ENCODE data around the gene HDGFL2.

Gene HDGFL2

GRCh38 chr19:4454747-4455718 lies 17.1 kb upstream of the HDGFL2 start:
- peaks cover 7% of the 10 kb centered on the region for H3K4me1 ChIP-seq (ENCODE audit: low read length)
- H3K79me2 ChIP-seq (ENCODE audit: low read length), result peaks cover 18% of the 10 kb centered on the region
- no peak overlapping the region for H2AFZ ChIP-seq (ENCODE audit: low read length)
- no peak overlapping the region for H3K27ac ChIP-seq (ENCODE audit: low read length)
- H3K9me2 ChIP-seq (replicated peaks; ENCODE audit: insufficient read depth, low read length), result no peaks in the 10 kb centered on the region
- H3F3A ChIP-seq (ENCODE audit: insufficient read depth, low read length), result peaks cover 8% of the 10 kb centered on the region; the same call in 1 of the 2 replicates
- no peak overlapping the region for H3K4me2 ChIP-seq (ENCODE audit: low read depth, low read length)
- H3K9ac ChIP-seq (ENCODE audit: low read length), result no peak overlapping the region
- no peak overlapping the region for H3K4me3 ChIP-seq (ENCODE audit: low read length)
- H3K9me3 ChIP-seq (replicated peaks; ENCODE audit: insufficient read depth, low read length), result no peaks in the 10 kb centered on the region
- TF ChIP-seq CTCF (IDR thresholded peaks at IDR 0.05; ENCODE audit: low read length) (no peak), EZH2 (optimal IDR thresholded peaks at IDR 0.05; ENCODE audit: low read depth, low read length) (no peak), EZH2phosphoT487 (IDR thresholded peaks at IDR 0.05; ENCODE audit: low read length) (no peak)
- H3K27me3 ChIP-seq (replicated peaks; ENCODE audit: insufficient read depth, low read length), result peaks cover 9% of the 10 kb centered on the region
- DNase-seq, result no peak
- H4K20me1 ChIP-seq (ENCODE audit: insufficient read depth, low read length), result no peaks in the 10 kb centered on the region
- no peaks in the 10 kb centered on the region for H3K36me3 ChIP-seq (replicated peaks; ENCODE audit: insufficient read depth, low read length)

- Histone ChIP-seq H3K4me3 (ENCODE audit: low read length) (no peak overlapping the region), H3K9ac (ENCODE audit: low read length) (no peak overlapping the region), H3K27me3 (replicated peaks; ENCODE audit: insufficient read depth, low read length) (peaks cover 17% of the 10 kb centered on the region), H3K27ac (ENCODE audit: low read length) (no peak overlapping the region), H3K9me2 (replicated peaks; ENCODE audit: insufficient read depth, low read length) (no peaks in the 10 kb centered on the region), H3K79me2 (ENCODE audit: low read length) (peaks cover 18% of the 10 kb centered on the region), H3K4me2 (ENCODE audit: low read depth, low read length) (peak overlapping the region; percentile 94; the same call in 1 of the 2 replicates), H3F3A (ENCODE audit: insufficient read depth, low read length) (0 out of 2 replicates have a peak, but pooled peaks cover 4% of the 10 kb centered on the region), H3K4me1 (ENCODE audit: low read length) (peaks cover 7% of the 10 kb centered on the region), H2AFZ (ENCODE audit: low read length) (no peak overlapping the region), H3K36me3 (replicated peaks; ENCODE audit: insufficient read depth, low read length) (no peaks in the 10 kb centered on the region), H3K9me3 (replicated peaks; ENCODE audit: insufficient read depth, low read length) (no peaks in the 10 kb centered on the region), H4K20me1 (ENCODE audit: insufficient read depth, low read length) (no peaks in the 10 kb centered on the region)
- no peak for DNase-seq
- TF ChIP-seq EZH2 (optimal IDR thresholded peaks at IDR 0.05; ENCODE audit: low read depth, low read length), result no peak
Measured at GRCh38 chr19:4455719-4456475, 16.2 kb upstream of the HDGFL2 start.

GRCh38 chr19:4456476-4456842 lies 15.6 kb upstream of the HDGFL2 start:
- Histone ChIP-seq H3K4me1 (ENCODE audit: low read length) (peaks cover 7% of the 10 kb centered on the region), H4K20me1 (ENCODE audit: insufficient read depth, low read length) (no peaks in the 10 kb centered on the region), H3K9me2 (replicated peaks; ENCODE audit: insufficient read depth, low read length) (no peaks in the 10 kb centered on the region), H3K79me2 (ENCODE audit: low read length) (peaks cover 18% of the 10 kb centered on the region), H3K36me3 (replicated peaks; ENCODE audit: insufficient read depth, low read length) (no peaks in the 10 kb centered on the region), H3K4me3 (ENCODE audit: low read length) (peak overlapping the region; percentile 76), H3K9ac (ENCODE audit: low read length) (peak overlapping the region; percentile 53; the same call in 1 of the 2 replicates), H3K27me3 (replicated peaks; ENCODE audit: insufficient read depth, low read length) (peaks cover 22% of the 10 kb centered on the region), H3K4me2 (ENCODE audit: low read depth, low read length) (peak overlapping the region; percentile 94), H2AFZ (ENCODE audit: low read length) (no peak overlapping the region), H3K9me3 (replicated peaks; ENCODE audit: insufficient read depth, low read length) (no peaks in the 10 kb centered on the region), H3F3A (ENCODE audit: insufficient read depth, low read length) (no peaks in the 10 kb centered on the region), H3K27ac (ENCODE audit: low read length) (no peak overlapping the region)
- TF ChIP-seq EZH2phosphoT487 (IDR thresholded peaks at IDR 0.05; ENCODE audit: low read length) (no peak), CTCF (IDR thresholded peaks at IDR 0.05; ENCODE audit: low read length) (no peak), EZH2 (optimal IDR thresholded peaks at IDR 0.05; ENCODE audit: low read depth, low read length) (no peak)
- DNase-seq, result no peak
